AG09309 (cell line): Measurements from ENCODE around the gene VWA3B.

Experiments
- DNase-seq: peaks from one replicate; pipeline ENCODE4 v3.0.0-alpha.2; 2010; ENCODE audit warnings: low read depth
- H3K4me3 ChIP-seq: 2 replicates; pipeline ENCODE4 v1.5.1; 2011; ENCODE audit warnings: mild to moderate bottlenecking, low read depth, low read length, moderate library complexity; ENCODE audit not compliant: control insufficient read depth
- TF ChIP-seq, protein P1 (sequence below): IDR thresholded peaks from 2 replicates; pipeline ENCODE4 v1.5.1; 2011; ENCODE audit warnings: mild to moderate bottlenecking, low read depth, low read length, inconsistent platforms; ENCODE audit not compliant: insufficient read depth, control insufficient read depth; ENCODE audit errors: missing control alignments

Gene VWA3B

GRCh38 chr2:98114643-98115330 is 27.8 kb downstream of the VWA3B start:
- no peak for DNase-seq
- no peak overlapping the region for H3K4me3 ChIP-seq
- TF ChIP-seq, protein P1, sequence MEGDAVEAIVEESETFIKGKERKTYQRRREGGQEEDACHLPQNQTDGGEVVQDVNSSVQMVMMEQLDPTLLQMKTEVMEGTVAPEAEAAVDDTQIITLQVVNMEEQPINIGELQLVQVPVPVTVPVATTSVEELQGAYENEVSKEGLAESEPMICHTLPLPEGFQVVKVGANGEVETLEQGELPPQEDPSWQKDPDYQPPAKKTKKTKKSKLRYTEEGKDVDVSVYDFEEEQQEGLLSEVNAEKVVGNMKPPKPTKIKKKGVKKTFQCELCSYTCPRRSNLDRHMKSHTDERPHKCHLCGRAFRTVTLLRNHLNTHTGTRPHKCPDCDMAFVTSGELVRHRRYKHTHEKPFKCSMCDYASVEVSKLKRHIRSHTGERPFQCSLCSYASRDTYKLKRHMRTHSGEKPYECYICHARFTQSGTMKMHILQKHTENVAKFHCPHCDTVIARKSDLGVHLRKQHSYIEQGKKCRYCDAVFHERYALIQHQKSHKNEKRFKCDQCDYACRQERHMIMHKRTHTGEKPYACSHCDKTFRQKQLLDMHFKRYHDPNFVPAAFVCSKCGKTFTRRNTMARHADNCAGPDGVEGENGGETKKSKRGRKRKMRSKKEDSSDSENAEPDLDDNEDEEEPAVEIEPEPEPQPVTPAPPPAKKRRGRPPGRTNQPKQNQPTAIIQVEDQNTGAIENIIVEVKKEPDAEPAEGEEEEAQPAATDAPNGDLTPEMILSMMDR, result no peak

- TF ChIP-seq, protein P1, result no peak
- H3K4me3 ChIP-seq, result no peak overlapping the region
- DNase-seq, result no peak
Observed at GRCh38 chr2:98118161-98118560, 31.2 kb downstream of the VWA3B start.

GRCh38 chr2:98118852-98119251 is 31.9 kb downstream of the VWA3B start:
- no peak overlapping the region for H3K4me3 ChIP-seq
- DNase-seq, result no peak
- TF ChIP-seq, protein P1, result no peak

GRCh38 chr2:98121149-98121548 is 34.2 kb downstream of the VWA3B start:
- DNase-seq, result no peak
- TF ChIP-seq, protein P1, result no peak
- H3K4me3 ChIP-seq, result no peak overlapping the region

DNA sequence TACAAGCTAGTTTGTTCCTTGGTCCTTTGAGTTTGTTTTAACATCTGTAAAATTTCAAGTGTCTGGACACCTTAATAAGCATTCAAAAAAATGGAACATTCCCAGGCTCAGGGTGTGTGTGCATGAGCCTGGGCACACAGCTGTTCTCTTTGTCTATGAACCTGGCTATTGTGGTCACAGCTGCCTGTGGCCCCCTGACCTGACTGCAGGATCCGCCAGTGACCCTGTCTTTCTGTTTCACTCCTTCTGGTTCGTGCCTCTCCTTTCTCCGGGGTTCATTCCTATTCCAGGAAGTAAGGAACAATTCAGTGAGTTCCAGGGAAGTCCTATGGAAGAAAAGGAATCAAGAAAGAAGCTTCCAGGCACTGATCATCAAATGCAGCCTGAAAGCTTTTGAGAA is 35.6 kb downstream of the VWA3B start:
- TF ChIP-seq, protein P1, result no peak
- DNase-seq, result no peak
- H3K4me3 ChIP-seq, result no peak overlapping the region

DNA sequence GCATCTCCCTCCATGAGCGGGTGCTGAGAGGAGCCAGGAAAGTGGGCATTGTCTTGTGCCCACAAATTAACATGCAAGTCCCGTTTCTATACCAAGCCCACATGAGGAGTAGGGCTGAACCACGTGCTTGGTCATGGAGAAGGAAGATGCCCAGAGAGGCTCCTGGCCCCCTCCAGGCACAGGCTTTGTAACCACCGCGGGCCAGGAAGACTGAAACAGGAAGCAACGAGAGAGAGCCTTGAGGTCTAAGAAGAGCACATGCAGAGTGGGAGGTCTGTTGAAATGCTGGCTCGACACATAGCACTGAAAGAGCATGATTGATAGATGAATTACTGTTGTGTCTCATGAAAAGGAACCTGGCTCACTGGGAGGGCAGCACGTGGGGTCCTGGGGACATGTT is 36.3 kb downstream of the VWA3B start:
- DNase-seq, result no peak
- H3K4me3 ChIP-seq, result no peak overlapping the region
- TF ChIP-seq, protein P1, result no peak

GRCh38 chr2:98126061-98126460 is 39.1 kb downstream of the VWA3B start:
- no peak for DNase-seq
- no peak overlapping the region for H3K4me3 ChIP-seq
- TF ChIP-seq, protein P1, result no peak
